Fibroblast of gingiva (primary cell): Measurements from ENCODE around the gene CAGE1.
A peak's percentile ranks its signal among the peaks of the same experiment; 100 is the strongest.

Experiments
- DNase-seq: peaks from one replicate; pipeline ENCODE4 v3.0.0-alpha.2; 2011; ENCODE audit warnings: low read depth

The CAGE1 gene

DNA sequence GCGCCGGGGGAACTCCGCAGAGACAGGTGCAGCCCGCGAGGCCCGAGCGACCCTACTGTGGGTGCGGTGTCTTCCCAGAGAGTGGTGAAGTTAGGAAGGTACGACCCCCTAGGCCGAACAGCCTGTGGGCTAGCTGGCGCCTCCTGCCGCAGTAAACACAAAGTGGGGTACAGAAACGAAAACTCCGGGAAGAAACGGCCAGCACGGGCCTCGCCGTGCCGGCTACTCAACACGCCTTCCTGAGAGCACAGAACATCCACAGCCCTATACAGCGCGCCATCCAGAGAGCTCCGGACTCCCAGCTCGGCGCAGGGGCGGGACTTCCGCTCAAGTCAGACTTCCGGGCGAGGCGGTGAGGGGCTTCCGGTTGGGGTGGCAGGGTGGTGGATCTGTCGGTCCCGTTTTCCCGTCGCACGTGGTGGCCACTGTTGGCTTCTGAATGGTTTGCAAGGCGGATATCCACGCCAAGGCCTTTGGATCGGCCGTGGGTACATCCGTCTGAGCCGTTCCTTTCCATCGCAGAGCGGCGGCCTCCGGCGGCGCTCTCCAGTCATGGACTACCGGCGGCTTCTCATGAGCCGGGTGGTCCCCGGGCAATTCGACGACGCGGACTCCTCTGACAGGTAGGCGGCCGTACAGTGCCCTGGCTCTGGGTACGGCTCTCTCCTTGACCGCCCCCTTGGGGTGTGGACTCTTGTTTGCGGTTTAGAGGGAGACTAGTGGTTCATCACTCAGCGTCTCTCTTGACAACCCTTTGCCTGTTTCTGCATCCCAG, at the start of gene CAGE1, which contains the start of gene RIOK1:
CAGE1 (minus strand) TSS at position 292 of the 775 bp plus-strand sequence. CDS start 2,569 bp downstream, outside the sequence.
RIOK1 (plus strand) TSS at position 358 of the 775 bp plus-strand sequence; CDS start at position 553, 195 bp downstream.
- DNase-seq, result peak; percentile 93

GRCh38 chr6:7439228-7439627, 49.7 kb upstream of the CAGE1 start:
- DNase-seq, result no peak

- DNase-seq, result no peak
Measured at GRCh38 chr6:7438011-7438410, 48.5 kb upstream of the CAGE1 start.

DNA sequence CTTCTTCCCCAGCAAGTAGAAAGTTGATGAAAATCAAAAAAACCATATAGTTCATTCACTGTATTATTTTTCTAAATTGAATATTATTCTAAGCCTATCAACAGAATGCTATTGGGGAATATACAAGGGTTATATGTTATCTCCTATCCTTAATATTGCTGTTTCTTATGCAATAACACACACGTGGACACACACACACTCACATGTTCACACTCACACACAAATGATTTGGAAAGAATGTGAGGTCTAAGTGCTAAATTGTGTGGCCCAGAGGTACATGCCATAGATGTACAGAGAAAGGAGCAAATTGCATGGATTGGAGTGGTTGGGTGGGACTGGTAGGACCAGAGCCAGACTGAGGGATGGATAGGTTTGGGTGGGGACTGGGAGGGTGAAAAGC, 45.1 kb upstream of the CAGE1 start:
- DNase-seq, result no peak

DNA sequence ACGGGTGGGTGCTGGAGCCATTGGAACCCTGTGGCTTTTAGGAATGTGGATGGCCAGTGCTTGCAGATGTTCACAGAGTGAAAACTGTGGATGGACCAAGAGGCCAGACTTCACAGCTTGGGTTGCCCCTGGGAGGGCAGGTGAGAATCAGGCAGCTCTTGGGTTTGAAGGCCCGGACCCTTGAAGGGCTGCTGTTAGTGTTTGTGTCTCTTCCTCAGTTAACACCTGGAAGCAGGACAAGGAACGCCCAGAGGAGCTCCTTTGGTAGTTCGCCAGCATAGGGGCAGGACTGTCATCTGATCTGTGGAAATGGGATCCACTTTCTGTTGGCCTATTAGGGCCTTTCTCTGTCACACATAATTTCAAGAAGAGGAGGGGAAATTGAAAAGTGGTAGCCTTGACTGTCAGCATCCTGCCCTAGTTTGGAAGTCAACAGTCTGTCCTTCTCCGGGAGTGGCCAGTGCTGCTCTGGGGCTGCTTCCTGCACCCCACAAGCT, 43.6 kb upstream of the CAGE1 start:
- DNase-seq, result no peak

- no peak for DNase-seq
Measured at GRCh38 chr6:7432391-7433120, 43.0 kb upstream of the CAGE1 start.

DNA sequence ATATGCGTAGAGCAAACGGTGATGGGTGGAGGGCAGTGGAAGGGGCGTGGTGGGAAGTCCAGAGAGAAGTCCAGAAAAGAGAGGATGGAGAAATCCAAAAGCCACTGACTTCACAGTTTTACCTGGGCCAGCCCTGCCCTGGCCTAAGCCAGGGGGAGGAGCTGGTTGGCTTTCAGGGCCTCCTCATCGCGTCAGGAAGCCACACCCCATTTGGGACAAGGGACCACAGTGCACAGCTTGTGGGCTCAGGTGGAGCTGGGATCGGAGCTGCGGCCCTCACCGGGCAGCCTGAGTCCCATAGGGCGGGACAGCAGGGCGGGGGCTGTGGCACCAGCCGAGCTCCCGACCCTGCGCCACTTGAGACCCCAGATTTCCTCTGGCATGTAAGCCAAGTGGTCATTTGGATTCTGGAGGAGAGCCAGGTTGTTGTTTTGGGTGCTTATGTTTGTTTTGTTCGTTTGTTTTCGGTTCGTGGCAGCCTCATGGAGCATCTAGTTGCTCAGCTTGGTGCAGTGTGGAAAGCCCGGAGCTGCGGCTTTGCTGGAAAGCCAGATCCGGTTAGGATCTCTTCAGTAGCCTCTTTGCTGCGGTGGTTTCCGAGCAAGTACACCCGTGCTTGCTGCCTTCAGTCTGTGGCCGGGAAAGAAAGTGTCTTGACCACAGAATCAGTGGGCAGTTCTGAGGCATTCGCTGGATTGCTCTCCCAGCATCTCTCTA, 42.3 kb upstream of the CAGE1 start:
- DNase-seq, result peak; percentile 33

DNA sequence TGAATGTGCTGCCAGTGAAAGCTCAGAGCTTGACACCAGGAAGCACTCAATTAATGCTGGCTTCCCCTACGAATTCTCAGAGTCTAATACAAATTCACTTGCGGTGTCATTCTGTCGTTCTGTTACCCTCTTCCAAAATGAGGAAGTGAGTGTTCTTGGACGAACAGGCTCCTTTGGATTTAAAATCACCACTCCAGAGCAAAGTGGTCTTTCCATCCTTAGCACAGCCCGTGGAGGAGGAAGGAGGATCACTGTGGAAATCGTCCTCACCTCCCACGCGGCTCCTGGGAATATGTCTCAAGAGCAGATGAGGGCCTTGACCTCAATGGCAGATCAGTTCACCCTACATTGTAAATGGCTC, 41.8 kb upstream of the CAGE1 start:
- DNase-seq, result no peak

GRCh38 chr6:7426447-7427169, 37.1 kb upstream of the CAGE1 start:
- DNase-seq, result no peak

DNA sequence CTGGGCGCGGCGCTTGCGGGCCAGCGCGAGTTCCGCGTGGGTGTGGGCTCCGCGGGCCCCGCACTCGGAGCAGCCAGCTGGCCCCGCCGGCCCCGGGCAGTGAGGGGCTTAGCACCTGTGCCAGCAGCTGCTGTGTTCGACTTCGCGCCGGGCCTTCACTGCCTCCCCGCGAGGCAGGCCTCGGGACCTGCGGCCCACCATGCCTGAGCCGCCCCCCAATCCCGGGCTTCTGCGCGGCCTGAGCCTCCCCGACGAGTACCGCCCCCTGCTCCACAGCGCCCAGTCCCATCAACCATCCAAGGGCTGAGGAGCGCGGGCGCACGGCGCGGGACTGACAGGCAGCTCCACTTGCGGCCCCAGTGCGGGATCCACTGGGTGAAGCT, 36.3 kb upstream of the CAGE1 start:
- DNase-seq, result no peak

- DNase-seq, result peak; percentile 17
Measured at GRCh38 chr6:7424967-7425807, 35.6 kb upstream of the CAGE1 start.

GRCh38 chr6:7424058-7424457, 34.5 kb upstream of the CAGE1 start:
- no peak for DNase-seq

DNA sequence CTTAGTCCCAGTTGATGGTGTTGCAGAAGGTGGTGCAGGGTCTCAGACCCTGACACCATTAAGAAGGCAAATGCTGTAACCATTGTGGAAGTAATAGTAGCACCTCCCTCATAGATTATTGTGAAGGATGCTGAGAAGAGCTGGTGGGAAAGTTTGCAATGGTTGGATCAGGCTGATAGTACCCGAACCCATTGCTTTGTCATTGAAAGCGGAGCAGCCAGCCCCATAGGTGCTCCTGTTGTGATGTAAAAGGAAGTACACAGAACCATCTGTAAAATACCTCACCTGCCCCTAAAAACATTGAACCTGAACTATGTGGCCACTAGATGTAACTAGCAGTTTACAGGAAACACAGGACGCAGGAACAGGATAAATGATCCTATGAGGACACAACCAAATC, 31.5 kb upstream of the CAGE1 start:
- DNase-seq, result no peak

- peak; percentile 21 for DNase-seq
Measured at GRCh38 chr6:7419065-7419464, 29.5 kb upstream of the CAGE1 start.

- no peak for DNase-seq
Measured at GRCh38 chr6:7418238-7418905, 28.8 kb upstream of the CAGE1 start.

- no peak for DNase-seq
Measured at GRCh38 chr6:7417684-7418083, 28.1 kb upstream of the CAGE1 start.

- DNase-seq, result peak; percentile 53
Measured at GRCh38 chr6:7414811-7415210, 25.3 kb upstream of the CAGE1 start.

- DNase-seq, result no peak
Measured at GRCh38 chr6:7413151-7413823, 23.7 kb upstream of the CAGE1 start.

- no peak for DNase-seq
Measured at GRCh38 chr6:7411328-7411727, 21.8 kb upstream of the CAGE1 start.

GRCh38 chr6:7410851-7411250, 21.3 kb upstream of the CAGE1 start:
- DNase-seq, result no peak
